ENCODE results near the gene NR2E1. TPM values are rescaled to one million over a fixed set of nuclear protein-coding genes. Genes with fewer than 3 reads are reported as not detected.

NR2E1 gene
- total RNA-seq, 1 donor from 2014 or later = not detected

- intact Hi-C loops (cut with DNase I) = no loop called here
- TF ChIP-seq CTCF (IDR thresholded peaks at IDR 0.05) = no peak
- ATAC-seq (peak; percentile 94 to 98), DNase-seq (peak; percentile 79)
- H3K4me1 ChIP-seq = peaks cover 10% of the 10 kb centered on the region
- peak overlapping the region; percentile 47 for H3K4me3 ChIP-seq
- H3K27me3 ChIP-seq (ENCODE audit: low read depth) = peaks cover 47% of the 10 kb centered on the region
- H3K36me3 ChIP-seq = no peaks in the 10 kb centered on the region
- H3K27ac ChIP-seq = peak overlapping the region; percentile 76
- H3K9me3 ChIP-seq = no peaks in the 10 kb centered on the region
Observed at GRCh38 chr6:108133594-108134179, 32.1 kb upstream of the NR2E1 start.

- Histone ChIP-seq H3K9me3 (no peaks in the 10 kb centered on the region), H3K27me3 (ENCODE audit: low read depth) (peaks cover 48% of the 10 kb centered on the region), H3K36me3 (no peaks in the 10 kb centered on the region), H3K4me1 (peaks cover 10% of the 10 kb centered on the region), H3K4me3 (peak overlapping the region; percentile 47), H3K27ac (no peak overlapping the region)
- intact Hi-C loops (cut with DNase I) = no loop called here
- DNase-seq (no peak), ATAC-seq (no peak)
- no peak for TF ChIP-seq CTCF (IDR thresholded peaks at IDR 0.05)
Observed at GRCh38 chr6:108134213-108134970, 31.4 kb upstream of the NR2E1 start.

GRCh38 chr6:108142240-108142639, 23.6 kb upstream of the NR2E1 start:
- no peak overlapping the region for H3K27ac ChIP-seq
- TF ChIP-seq CTCF (IDR thresholded peaks at IDR 0.05) = no peak
- no peaks in the 10 kb centered on the region for H3K9me3 ChIP-seq
- H3K4me1 ChIP-seq = no peaks in the 10 kb centered on the region
- H3K36me3 ChIP-seq = no peaks in the 10 kb centered on the region
- intact Hi-C loops (cut with DNase I) = no loop called here
- ATAC-seq (no peak), DNase-seq (no peak)
- peaks cover 26% of the 10 kb centered on the region for H3K27me3 ChIP-seq (ENCODE audit: low read depth)
- no peak overlapping the region for H3K4me3 ChIP-seq

GRCh38 chr6:108145639-108146038, 20.2 kb upstream of the NR2E1 start:
- no peak overlapping the region for H3K27ac ChIP-seq
- peaks cover 38% of the 10 kb centered on the region for H3K27me3 ChIP-seq (ENCODE audit: low read depth)
- no peaks in the 10 kb centered on the region for H3K4me1 ChIP-seq
- no peaks in the 10 kb centered on the region for H3K36me3 ChIP-seq
- peaks cover 3% of the 10 kb centered on the region for H3K9me3 ChIP-seq
- no peak overlapping the region for H3K4me3 ChIP-seq
- ATAC-seq (no peak), DNase-seq (no peak)
- TF ChIP-seq CTCF (IDR thresholded peaks at IDR 0.05) = no peak
- intact Hi-C loops (cut with DNase I) = no loop called here

- no peak for ATAC-seq
- intact Hi-C loops (cut with DNase I) = no loop called here
- no peak for TF ChIP-seq CTCF (IDR thresholded peaks at IDR 0.05)
- no peak for DNase-seq
- H3K4me1 ChIP-seq = peaks cover 14% of the 10 kb centered on the region
- H3K27ac ChIP-seq = no peak overlapping the region
- peaks cover 3% of the 10 kb centered on the region for H3K9me3 ChIP-seq
- peaks cover 90% of the 10 kb centered on the region for H3K27me3 ChIP-seq (ENCODE audit: low read depth)
- no peaks in the 10 kb centered on the region for H3K36me3 ChIP-seq
- H3K4me3 ChIP-seq = no peak overlapping the region
Observed at GRCh38 chr6:108152446-108152845, 13.4 kb upstream of the NR2E1 start.
